Prostate gland (tissue), 2 donors: ENCODE results near the gene PDP2.

ENCODE experiments used
- CTCF ChIP-seq, 4 experiments: fragments of 200-600 bp in 2 of 4; fragments of 450-650 bp in 2 of 4; sonication (generic) in 2 of 4; IDR thresholded peaks; 1 replicate in 3 of 4; 2 replicates in 1 of 4; pipeline ENCODE4 v1.5.1; 2016 to 2019; ENCODE audit warnings: antibody characterized with exemption in 4 of 4, mild to moderate bottlenecking in 2 of 4, moderate library complexity in 2 of 4
- POLR2A ChIP-seq: fragments of 450-650 bp; IDR thresholded peaks from one replicate; pipeline ENCODE4 v1.6.1; 2016; ENCODE audit warnings: antibody characterized with exemption, mild to moderate bottlenecking

GRCh38 chr16:66933776-66934137 lies 53.4 kb downstream of the PDP2 start:
- TF ChIP-seq CTCF (IDR thresholded peaks at IDR 0.05) = no peak
- no peak for TF ChIP-seq POLR2A
